ENCODE data around the gene C16orf54. TPM values are rescaled to one million over a fixed set of nuclear protein-coding genes. Genes with fewer than 3 reads are reported as not detected.

C16orf54 gene
- total RNA-seq, 1 experiment from 2014 or later, result 0.15 TPM

GRCh38 chr16:29705030-29705429 is 40.8 kb downstream of the C16orf54 start:
- Histone ChIP-seq H3K9me2 (ENCODE audit: insufficient read depth) (no peaks in the 10 kb centered on the region), H3K36me3 (ENCODE audit: control insufficient read depth in 1 of 2, insufficient read depth in 2 of 2, low read length in 2 of 2) (no peaks in the 10 kb centered on the region), H3K9me3 (ENCODE audit: control insufficient read depth in 1 of 2, insufficient read depth in 1 of 2, low read depth in 1 of 2, low read length in 2 of 2) (no peaks in the 10 kb centered on the region), H4K20me1 (ENCODE audit: insufficient read depth) (no peaks in the 10 kb centered on the region), H3K4me3 (replicated peaks in 1 of 2; ENCODE audit: low read depth in 1 of 2, low read length in 2 of 2) (no peak overlapping the region), H3K79me2 (ENCODE audit: insufficient read depth, low read length) (no peaks in the 10 kb centered on the region), H3K9ac (ENCODE audit: low read length) (no peak overlapping the region), H3K27ac (ENCODE audit: low read depth, low read length) (no peak overlapping the region), H3K4me2 (ENCODE audit: low read length) (no peak overlapping the region), H3K27me3 (ENCODE audit: insufficient read depth, low read length) (no peaks in the 10 kb centered on the region), H3K4me1 (ENCODE audit: control insufficient read depth in 1 of 2, insufficient read depth in 2 of 2, low read length in 2 of 2) (peaks cover 2 to 18% of the 10 kb centered on the region in 2 experiments; a peak in 3 of 4 replicates), H2AFZ (ENCODE audit: low read depth, low read length, poor library complexity, severe bottlenecking) (no peak overlapping the region)
- ATAC-seq, result no peak
- ChIA-PET POLR2A (no interaction called here), CTCF (no interaction called here), RAD21 (ENCODE audit: low non-redundant PET in 1 of 2, low total read pairs in 2 of 2, uncharacterized antibody in 2 of 2, unreplicated experiment in 2 of 2) (no interaction called here)
- DNase-seq (ENCODE audit: low read depth, low spot score), result no peak
- no TSS peak for BruUV-seq (replicated peaks)
- intact Hi-C loops (cut with micrococcal nuclease), result no loop called here
- no peak for TF ChIP-seq ELF1 (IDR thresholded peaks at IDR 0.05; ENCODE audit: borderline replicate concordance, low read depth)

- Histone ChIP-seq H3K27me3 (ENCODE audit: insufficient read depth, low read length) (no peaks in the 10 kb centered on the region), H3K79me2 (ENCODE audit: insufficient read depth, low read length) (no peaks in the 10 kb centered on the region), H4K20me1 (ENCODE audit: insufficient read depth) (no peaks in the 10 kb centered on the region), H3K9ac (ENCODE audit: low read length) (no peak overlapping the region), H3K4me3 (replicated peaks in 1 of 2; ENCODE audit: low read depth in 1 of 2, low read length in 2 of 2) (no peak overlapping the region), H3K4me1 (ENCODE audit: control insufficient read depth in 1 of 2, insufficient read depth in 2 of 2, low read length in 2 of 2) (peaks cover 2 to 17% of the 10 kb centered on the region in 2 experiments; a peak in 3 of 4 replicates), H3K9me3 (ENCODE audit: control insufficient read depth in 1 of 2, insufficient read depth in 1 of 2, low read depth in 1 of 2, low read length in 2 of 2) (no peaks in the 10 kb centered on the region), H3K36me3 (ENCODE audit: control insufficient read depth in 1 of 2, insufficient read depth in 2 of 2, low read length in 2 of 2) (no peaks in the 10 kb centered on the region), H3K9me2 (ENCODE audit: insufficient read depth) (no peaks in the 10 kb centered on the region), H2AFZ (ENCODE audit: low read depth, low read length, poor library complexity, severe bottlenecking) (no peak overlapping the region), H3K4me2 (ENCODE audit: low read length) (no peak overlapping the region), H3K27ac (ENCODE audit: low read depth, low read length) (no peak overlapping the region)
- BruUV-seq (replicated peaks), result no TSS peak
- ChIA-PET RAD21 (ENCODE audit: low non-redundant PET in 1 of 2, low total read pairs in 2 of 2, uncharacterized antibody in 2 of 2, unreplicated experiment in 2 of 2) (interaction anchor here in 1 of 2 experiments (2.1 kb wide), 1 partner anchor 27 kb away, joined by 9 read pairs; no protein-coding TSS in a partner anchor), CTCF (interaction anchor here (1.1 to 4.1 kb wide), 5 partner anchors 10 to 330 kb away, joined by 3 to 34 read pairs (median 5); partner anchors contain the start of genes PAGR1 and TLCD3B), POLR2A (interaction anchor here (0.7 kb wide), 1 partner anchor 209 kb away, joined by 6 read pairs; no protein-coding TSS in a partner anchor)
- intact Hi-C loops (cut with micrococcal nuclease), result no loop called here
- DNase-seq (ENCODE audit: low read depth, low spot score) (no peak), ATAC-seq (no peak)
- no peak for TF ChIP-seq CTCF (IDR thresholded peaks at IDR 0.05 in 2 of 3, conservative IDR thresholded peaks at IDR 0.05 in 1 of 3; ENCODE audit: borderline replicate concordance in 1 of 3, insufficient read depth in 1 of 3, low read depth in 2 of 3, low read length in 2 of 3)
- TF ChIP-seq, protein P1, sequence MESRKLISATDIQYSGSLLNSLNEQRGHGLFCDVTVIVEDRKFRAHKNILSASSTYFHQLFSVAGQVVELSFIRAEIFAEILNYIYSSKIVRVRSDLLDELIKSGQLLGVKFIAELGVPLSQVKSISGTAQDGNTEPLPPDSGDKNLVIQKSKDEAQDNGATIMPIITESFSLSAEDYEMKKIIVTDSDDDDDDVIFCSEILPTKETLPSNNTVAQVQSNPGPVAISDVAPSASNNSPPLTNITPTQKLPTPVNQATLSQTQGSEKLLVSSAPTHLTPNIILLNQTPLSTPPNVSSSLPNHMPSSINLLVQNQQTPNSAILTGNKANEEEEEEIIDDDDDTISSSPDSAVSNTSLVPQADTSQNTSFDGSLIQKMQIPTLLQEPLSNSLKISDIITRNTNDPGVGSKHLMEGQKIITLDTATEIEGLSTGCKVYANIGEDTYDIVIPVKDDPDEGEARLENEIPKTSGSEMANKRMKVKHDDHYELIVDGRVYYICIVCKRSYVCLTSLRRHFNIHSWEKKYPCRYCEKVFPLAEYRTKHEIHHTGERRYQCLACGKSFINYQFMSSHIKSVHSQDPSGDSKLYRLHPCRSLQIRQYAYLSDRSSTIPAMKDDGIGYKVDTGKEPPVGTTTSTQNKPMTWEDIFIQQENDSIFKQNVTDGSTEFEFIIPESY (IDR thresholded peaks at IDR 0.05; ENCODE audit: extremely low read depth, insufficient replicate concordance, low read length), result no peak
- TF ChIP-seq TCF7L2 (IDR thresholded peaks at IDR 0.05; ENCODE audit: borderline replicate concordance, extremely low read depth, insufficient read depth, insufficient read length), result no peak
- no peak for TF ChIP-seq ELF1 (IDR thresholded peaks at IDR 0.05; ENCODE audit: borderline replicate concordance, low read depth)
- no peak for TF ChIP-seq EGR1 (IDR thresholded peaks at IDR 0.05; ENCODE audit: low read depth)
- no peak for TF ChIP-seq POLR2A (IDR thresholded peaks at IDR 0.05; ENCODE audit: borderline replicate concordance, extremely low read depth, insufficient read depth, insufficient read length)
- TF ChIP-seq FOSL1 (IDR thresholded peaks at IDR 0.05; ENCODE audit: low read depth), result no peak
- no peak for TF ChIP-seq ZFX (IDR thresholded peaks at IDR 0.05)
- TF ChIP-seq RAD21 (IDR thresholded peaks at IDR 0.05; ENCODE audit: low read depth), result no peak
- TF ChIP-seq, protein P2, sequence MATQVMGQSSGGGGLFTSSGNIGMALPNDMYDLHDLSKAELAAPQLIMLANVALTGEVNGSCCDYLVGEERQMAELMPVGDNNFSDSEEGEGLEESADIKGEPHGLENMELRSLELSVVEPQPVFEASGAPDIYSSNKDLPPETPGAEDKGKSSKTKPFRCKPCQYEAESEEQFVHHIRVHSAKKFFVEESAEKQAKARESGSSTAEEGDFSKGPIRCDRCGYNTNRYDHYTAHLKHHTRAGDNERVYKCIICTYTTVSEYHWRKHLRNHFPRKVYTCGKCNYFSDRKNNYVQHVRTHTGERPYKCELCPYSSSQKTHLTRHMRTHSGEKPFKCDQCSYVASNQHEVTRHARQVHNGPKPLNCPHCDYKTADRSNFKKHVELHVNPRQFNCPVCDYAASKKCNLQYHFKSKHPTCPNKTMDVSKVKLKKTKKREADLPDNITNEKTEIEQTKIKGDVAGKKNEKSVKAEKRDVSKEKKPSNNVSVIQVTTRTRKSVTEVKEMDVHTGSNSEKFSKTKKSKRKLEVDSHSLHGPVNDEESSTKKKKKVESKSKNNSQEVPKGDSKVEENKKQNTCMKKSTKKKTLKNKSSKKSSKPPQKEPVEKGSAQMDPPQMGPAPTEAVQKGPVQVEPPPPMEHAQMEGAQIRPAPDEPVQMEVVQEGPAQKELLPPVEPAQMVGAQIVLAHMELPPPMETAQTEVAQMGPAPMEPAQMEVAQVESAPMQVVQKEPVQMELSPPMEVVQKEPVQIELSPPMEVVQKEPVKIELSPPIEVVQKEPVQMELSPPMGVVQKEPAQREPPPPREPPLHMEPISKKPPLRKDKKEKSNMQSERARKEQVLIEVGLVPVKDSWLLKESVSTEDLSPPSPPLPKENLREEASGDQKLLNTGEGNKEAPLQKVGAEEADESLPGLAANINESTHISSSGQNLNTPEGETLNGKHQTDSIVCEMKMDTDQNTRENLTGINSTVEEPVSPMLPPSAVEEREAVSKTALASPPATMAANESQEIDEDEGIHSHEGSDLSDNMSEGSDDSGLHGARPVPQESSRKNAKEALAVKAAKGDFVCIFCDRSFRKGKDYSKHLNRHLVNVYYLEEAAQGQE (IDR thresholded peaks at IDR 0.05; ENCODE audit: low read depth), result no peak
- no peak for TF ChIP-seq CBX3 (IDR thresholded peaks at IDR 0.05; ENCODE audit: low read depth)
- TF ChIP-seq EZH2phosphoT487 (IDR thresholded peaks at IDR 0.05; ENCODE audit: borderline replicate concordance), result no peak
These were observed 43.5 kb downstream of the C16orf54 start for GRCh38 chr16:29702269-29702668.
